KBM-7 (cell line): ENCODE results near the gene TRIM63.
"Not testable (repeated sequence)": the region's sequence is repeated elsewhere in the genome, so short reads cannot be mapped to it uniquely, and the experiment has no call there.

Experiments used
- DNase-seq: peaks from one replicate; pipeline ENCODE4 v3.0.0-alpha.2; 2015
- in situ Hi-C: fragments of 300-500 bp; cut with MboI; formaldehyde crosslinking; loops from 2 replicates; pipeline ENCODE4 v1.14.3; 2020; ENCODE audit warnings: low sequenced_read_pairs, low pct_unique_long_range_greater_than_20kb, mixed read lengths

TRIM63 gene

GRCh38 chr1:26067432-26067911, at the start of gene TRIM63:
Gene TRIM63 (minus strand): TSS chr1:26067630. CDS start chr1:26067494, 136 bp downstream.
- no peak for DNase-seq
- in situ Hi-C loops = no loop called here

- DNase-seq = no peak
- in situ Hi-C loops = no loop called here
Measured at GRCh38 chr1:26114165-26114927, 46.9 kb upstream of the TRIM63 start.

GRCh38 chr1:26112407-26112775, 45.0 kb upstream of the TRIM63 start:
- peak; percentile 39 for DNase-seq
- in situ Hi-C loops = no loop called here

GRCh38 chr1:26111530-26112406, 44.3 kb upstream of the TRIM63 start, which contains the start of gene PDIK1L:
Gene PDIK1L (plus strand): TSS chr1:26111824. CDS start chr1:26114309, 2,485 bp downstream.
- in situ Hi-C loops = no loop called here
- DNase-seq = peak; percentile 96

GRCh38 chr1:26110731-26111529, 43.5 kb upstream of the TRIM63 start:
- DNase-seq = peak; percentile 80
- in situ Hi-C loops = no loop called here

- in situ Hi-C loops = no loop called here
- DNase-seq = no peak
Measured at GRCh38 chr1:26109229-26110164, 42.1 kb upstream of the TRIM63 start.

- DNase-seq, in situ Hi-C loops: not testable (repeated sequence)
Measured at GRCh38 chr1:26105226-26105548, 37.8 kb upstream of the TRIM63 start.

GRCh38 chr1:26102526-26102925, 35.1 kb upstream of the TRIM63 start:
- in situ Hi-C loops = no loop called here
- no peak for DNase-seq

GRCh38 chr1:26102119-26102518, 34.7 kb upstream of the TRIM63 start:
- no peak for DNase-seq
- in situ Hi-C loops = no loop called here

GRCh38 chr1:26100204-26100603, 32.8 kb upstream of the TRIM63 start:
- DNase-seq, in situ Hi-C loops: not testable (repeated sequence)

GRCh38 chr1:26099780-26100179, 32.4 kb upstream of the TRIM63 start:
- DNase-seq = no peak
- in situ Hi-C loops = no loop called here

GRCh38 chr1:26098602-26099001, 31.2 kb upstream of the TRIM63 start:
- in situ Hi-C loops = no loop called here
- no peak for DNase-seq

GRCh38 chr1:26097696-26098095, 30.3 kb upstream of the TRIM63 start:
- no peak for DNase-seq
- in situ Hi-C loops = no loop called here

- in situ Hi-C loops = no loop called here
Measured at GRCh38 chr1:26096471-26096870, 29.0 kb upstream of the TRIM63 start.

GRCh38 chr1:26094677-26095383, 27.4 kb upstream of the TRIM63 start:
- in situ Hi-C loops = no loop called here
- DNase-seq = peak; percentile 42

More at GRCh38 chr1:26096471-26096870, 29.0 kb upstream of the TRIM63 start:
- no peak for DNase-seq

GRCh38 chr1:26094076-26094669, 26.7 kb upstream of the TRIM63 start:
- no peak for DNase-seq
- in situ Hi-C loops = no loop called here

GRCh38 chr1:26093569-26093968, 26.1 kb upstream of the TRIM63 start:
- in situ Hi-C loops, DNase-seq: not testable (repeated sequence)
